Measurements from ENCODE around the gene GLIS2.
"Not testable (repeated sequence)": the region's sequence is repeated elsewhere in the genome, so short reads cannot be mapped to it uniquely, and the experiment has no call there.

DNA sequence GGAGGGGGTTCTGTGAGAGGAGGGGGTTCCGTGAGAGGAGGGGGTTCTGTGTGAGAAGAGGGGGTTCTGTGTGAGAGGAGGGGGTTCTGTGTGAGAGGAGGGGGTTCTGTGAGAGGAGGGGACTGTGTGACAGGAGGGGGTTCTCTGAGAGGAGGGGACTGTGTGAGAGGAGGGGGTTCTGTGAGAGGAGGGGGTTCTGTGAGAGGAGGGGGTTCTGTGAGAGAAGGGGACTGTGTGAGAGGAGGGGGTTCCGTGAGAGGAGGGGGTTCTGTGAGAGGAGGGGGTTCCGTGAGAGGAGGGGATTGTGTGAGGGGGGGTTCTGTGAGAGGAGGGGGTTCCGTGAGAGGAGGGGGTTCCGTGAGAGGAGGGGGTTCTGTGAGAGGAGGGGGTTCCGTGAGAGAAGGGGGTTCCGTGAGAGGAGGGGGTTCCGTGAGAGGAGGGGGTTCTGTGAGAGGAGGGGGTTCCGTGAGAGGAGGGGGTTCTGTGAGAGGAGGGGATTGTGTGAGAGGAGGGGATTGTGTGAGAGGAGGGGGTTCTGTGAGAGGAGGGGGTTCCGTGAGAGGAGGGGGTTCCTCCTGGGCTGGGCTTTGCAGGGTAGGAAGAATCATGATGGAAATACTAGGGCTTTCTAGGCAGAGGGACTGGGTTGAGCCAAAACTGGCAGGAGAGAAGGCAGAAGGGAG lies 28.6 kb downstream of the GLIS2 start:
- TF ChIP-seq, protein P1, sequence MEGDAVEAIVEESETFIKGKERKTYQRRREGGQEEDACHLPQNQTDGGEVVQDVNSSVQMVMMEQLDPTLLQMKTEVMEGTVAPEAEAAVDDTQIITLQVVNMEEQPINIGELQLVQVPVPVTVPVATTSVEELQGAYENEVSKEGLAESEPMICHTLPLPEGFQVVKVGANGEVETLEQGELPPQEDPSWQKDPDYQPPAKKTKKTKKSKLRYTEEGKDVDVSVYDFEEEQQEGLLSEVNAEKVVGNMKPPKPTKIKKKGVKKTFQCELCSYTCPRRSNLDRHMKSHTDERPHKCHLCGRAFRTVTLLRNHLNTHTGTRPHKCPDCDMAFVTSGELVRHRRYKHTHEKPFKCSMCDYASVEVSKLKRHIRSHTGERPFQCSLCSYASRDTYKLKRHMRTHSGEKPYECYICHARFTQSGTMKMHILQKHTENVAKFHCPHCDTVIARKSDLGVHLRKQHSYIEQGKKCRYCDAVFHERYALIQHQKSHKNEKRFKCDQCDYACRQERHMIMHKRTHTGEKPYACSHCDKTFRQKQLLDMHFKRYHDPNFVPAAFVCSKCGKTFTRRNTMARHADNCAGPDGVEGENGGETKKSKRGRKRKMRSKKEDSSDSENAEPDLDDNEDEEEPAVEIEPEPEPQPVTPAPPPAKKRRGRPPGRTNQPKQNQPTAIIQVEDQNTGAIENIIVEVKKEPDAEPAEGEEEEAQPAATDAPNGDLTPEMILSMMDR (conservative IDR thresholded peaks at IDR 0.05; ENCODE audit: low read depth, low read length), result not testable (repeated sequence)
- TF ChIP-seq SMC3 (IDR thresholded peaks at IDR 0.05; ENCODE audit: low read depth, low read length); MXI1 (IDR thresholded peaks at IDR 0.05; ENCODE audit: borderline replicate concordance, low read depth, low read length); POLR2A (IDR thresholded peaks at IDR 0.05; ENCODE audit: low read depth, low read length): not testable (repeated sequence)

Measured in IMR-90 (cell line).